Stimulated activated memory B cell treated with anti-CD40 and anti-IgM and Interleukin-4, amounts not matched to agents 10 μg/mL and 1 μg/mL and 100 μg/mL, for 72 hours (primary cell): ENCODE measurements around the gene DCLK1.

Experiments used
- ATAC-seq: fragments of 150-1000 bp; cut with Tn5 transposase; 2 replicates; pipeline ENCODE4 v1.10.0; 2021
- H3K27ac Mint-ChIP-seq: one replicate; pipeline ENCODE4 v1.8.0; 2022; ENCODE audit warnings: mild to moderate bottlenecking, mixed read lengths
- H3K27me3 Mint-ChIP-seq: one replicate; pipeline ENCODE4 v1.8.0; 2022; ENCODE audit warnings: mixed read lengths
- H3K36me3 Mint-ChIP-seq: one replicate; pipeline ENCODE4 v1.8.0; 2022; ENCODE audit warnings: mixed read lengths
- H3K4me1 Mint-ChIP-seq: one replicate; pipeline ENCODE4 v1.8.0; 2022; ENCODE audit warnings: mixed read lengths
- H3K4me3 Mint-ChIP-seq: one replicate; pipeline ENCODE4 v1.8.0; 2022; ENCODE audit warnings: mild to moderate bottlenecking, moderate library complexity, mixed read lengths
- H3K9me3 Mint-ChIP-seq: one replicate; pipeline ENCODE4 v1.8.0; 2022; ENCODE audit warnings: mixed read lengths

DCLK1 gene

GRCh38 chr13:35780613-35781012 lies 350.6 kb downstream of the DCLK1 start:
- no peak for ATAC-seq
- Mint-ChIP-seq H3K4me3 (no peak overlapping the region), H3K36me3 (no peaks in the 10 kb centered on the region), H3K27me3 (no peaks in the 10 kb centered on the region), H3K27ac (no peak overlapping the region), H3K4me1 (no peaks in the 10 kb centered on the region), H3K9me3 (no peaks in the 10 kb centered on the region)

GRCh38 chr13:35771898-35772297 lies 359.3 kb downstream of the DCLK1 start:
- Mint-ChIP-seq H3K4me3 (no peak overlapping the region), H3K9me3 (no peaks in the 10 kb centered on the region), H3K36me3 (no peaks in the 10 kb centered on the region), H3K4me1 (no peaks in the 10 kb centered on the region), H3K27ac (no peak overlapping the region), H3K27me3 (no peaks in the 10 kb centered on the region)
- ATAC-seq, result no peak

GRCh38 chr13:35770756-35771297 lies 360.4 kb downstream of the DCLK1 start:
- no peaks in the 10 kb centered on the region for H3K9me3 Mint-ChIP-seq
- ATAC-seq, result no peak
- H3K4me3 Mint-ChIP-seq, result no peak overlapping the region
- H3K27ac Mint-ChIP-seq, result no peak overlapping the region
- no peaks in the 10 kb centered on the region for H3K27me3 Mint-ChIP-seq
- no peaks in the 10 kb centered on the region for H3K4me1 Mint-ChIP-seq
- no peaks in the 10 kb centered on the region for H3K36me3 Mint-ChIP-seq

GRCh38 chr13:35769812-35770211 lies 361.4 kb downstream of the DCLK1 start:
- ATAC-seq, result no peak
- H3K27me3 Mint-ChIP-seq, result no peaks in the 10 kb centered on the region
- no peaks in the 10 kb centered on the region for H3K36me3 Mint-ChIP-seq
- no peaks in the 10 kb centered on the region for H3K4me1 Mint-ChIP-seq
- no peaks in the 10 kb centered on the region for H3K9me3 Mint-ChIP-seq
- H3K4me3 Mint-ChIP-seq, result no peak overlapping the region
- no peak overlapping the region for H3K27ac Mint-ChIP-seq

DNA sequence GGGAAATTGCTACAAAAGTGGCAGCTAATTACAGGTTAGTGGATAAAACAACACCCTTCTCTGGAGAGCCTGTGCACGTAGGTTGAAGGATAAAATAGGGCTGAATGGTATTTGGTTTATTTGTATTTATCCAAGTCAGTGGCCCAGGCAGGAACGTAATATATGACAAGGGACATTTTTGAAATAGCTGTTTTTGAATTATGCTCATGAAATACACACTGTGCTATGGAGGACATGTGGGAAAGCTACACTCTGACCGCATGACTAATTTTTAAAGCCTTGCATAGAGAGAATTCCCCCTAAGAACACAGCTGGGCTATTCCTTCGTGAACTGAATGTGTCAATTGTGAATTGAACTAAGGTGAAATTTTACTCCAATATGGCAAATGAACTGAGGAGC lies 362.6 kb downstream of the DCLK1 start:
- H3K36me3 Mint-ChIP-seq, result no peaks in the 10 kb centered on the region
- H3K27ac Mint-ChIP-seq, result no peak overlapping the region

DNA sequence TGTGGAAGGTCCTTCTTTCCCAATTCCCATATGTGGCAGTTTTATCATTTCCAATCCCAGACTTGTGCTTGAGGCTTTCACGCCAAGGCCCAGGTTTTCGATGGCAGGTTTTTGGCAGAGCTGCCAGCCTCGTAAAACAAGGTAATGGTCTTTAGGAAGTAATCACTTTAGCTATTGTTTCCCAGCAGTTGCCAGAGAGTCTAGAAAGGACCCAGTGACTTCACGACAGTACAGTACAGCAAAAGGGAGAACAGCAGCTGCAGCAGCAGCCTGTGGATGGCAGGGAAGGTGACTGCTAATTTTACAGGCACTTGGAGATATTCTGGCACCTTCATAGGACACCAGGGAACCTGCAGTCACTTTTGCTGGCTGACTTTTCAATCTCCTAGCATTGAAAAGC lies 363.1 kb downstream of the DCLK1 start:
- H3K27me3 Mint-ChIP-seq, result no peaks in the 10 kb centered on the region
- no peak for ATAC-seq

More for the DNA sequence above, 362.6 kb downstream of the DCLK1 start:
- Mint-ChIP-seq H3K4me1 (no peaks in the 10 kb centered on the region), H3K27me3 (no peaks in the 10 kb centered on the region), H3K9me3 (no peaks in the 10 kb centered on the region), H3K4me3 (no peak overlapping the region)
- ATAC-seq, result no peak

DNA sequence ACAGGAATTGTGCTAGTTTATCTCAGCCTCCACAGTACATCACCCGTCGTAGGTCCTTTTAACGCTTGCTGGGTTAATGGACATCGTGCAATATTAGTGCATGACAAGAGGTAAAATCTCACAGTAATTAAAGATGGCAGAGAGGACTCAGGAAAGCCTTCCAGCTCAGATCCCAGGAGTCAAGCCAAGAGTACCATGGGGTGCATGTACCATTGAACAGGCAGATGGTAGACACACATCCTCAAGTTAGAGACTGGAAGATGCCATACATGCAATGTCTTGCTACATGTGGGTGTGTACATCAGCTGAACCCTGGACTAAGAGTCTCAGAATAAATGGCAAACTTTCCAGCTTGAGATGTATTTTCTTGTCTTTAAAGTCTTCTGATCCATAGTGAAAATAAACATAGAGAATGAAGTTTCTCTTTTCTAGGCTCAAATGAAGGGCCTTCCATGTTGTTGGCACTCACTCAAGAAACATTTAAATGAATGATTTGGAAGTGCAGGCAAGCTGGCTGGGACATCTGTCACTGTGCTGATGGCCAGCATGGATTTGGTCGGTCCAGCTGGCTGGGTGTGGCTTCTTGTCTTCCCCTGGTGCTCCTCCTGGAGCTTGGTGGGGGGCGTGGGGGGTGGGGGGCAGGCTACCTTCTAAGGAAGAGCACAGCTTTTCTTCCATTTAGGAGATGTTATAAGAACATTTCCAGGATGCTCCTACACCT lies 363.8 kb downstream of the DCLK1 start:
- H3K4me3 Mint-ChIP-seq, result no peak overlapping the region
- no peaks in the 10 kb centered on the region for H3K27me3 Mint-ChIP-seq
- H3K27ac Mint-ChIP-seq, result no peak overlapping the region
- no peaks in the 10 kb centered on the region for H3K9me3 Mint-ChIP-seq
- no peak for ATAC-seq
- H3K4me1 Mint-ChIP-seq, result no peaks in the 10 kb centered on the region
- H3K36me3 Mint-ChIP-seq, result no peaks in the 10 kb centered on the region

More for the DNA sequence above, 363.1 kb downstream of the DCLK1 start:
- Mint-ChIP-seq H3K4me1 (no peaks in the 10 kb centered on the region), H3K27ac (no peak overlapping the region), H3K4me3 (no peak overlapping the region), H3K9me3 (no peaks in the 10 kb centered on the region), H3K36me3 (no peaks in the 10 kb centered on the region)

- Mint-ChIP-seq H3K4me1 (no peaks in the 10 kb centered on the region), H3K27me3 (no peaks in the 10 kb centered on the region), H3K36me3 (no peaks in the 10 kb centered on the region), H3K27ac (no peak overlapping the region), H3K4me3 (no peak overlapping the region), H3K9me3 (no peaks in the 10 kb centered on the region)
- ATAC-seq, result no peak
Observed at GRCh38 chr13:35766663-35767062, 364.5 kb downstream of the DCLK1 start.

DNA sequence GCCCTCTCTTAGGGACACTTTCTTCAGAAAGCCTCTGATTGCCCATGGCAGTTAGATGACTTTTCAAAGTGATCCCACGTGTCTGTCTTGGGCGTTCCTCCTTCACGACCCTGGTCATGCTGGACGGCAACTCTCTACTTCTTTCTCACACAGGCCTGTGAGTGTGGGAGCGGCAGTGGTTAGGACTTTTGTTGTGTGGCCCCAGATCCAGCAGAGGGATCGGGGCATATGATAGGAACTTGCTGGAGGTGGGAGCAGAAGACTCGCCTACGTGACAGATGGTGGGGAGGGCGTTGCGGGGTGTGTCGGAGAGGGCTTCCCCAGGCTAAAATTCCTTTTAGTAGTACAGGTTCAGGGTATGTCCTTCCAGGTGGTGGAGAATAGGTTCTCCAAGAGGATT lies 365.2 kb downstream of the DCLK1 start:
- no peak for ATAC-seq
- Mint-ChIP-seq H3K36me3 (no peaks in the 10 kb centered on the region), H3K4me3 (no peak overlapping the region), H3K4me1 (no peaks in the 10 kb centered on the region), H3K27ac (no peak overlapping the region), H3K27me3 (no peaks in the 10 kb centered on the region), H3K9me3 (no peaks in the 10 kb centered on the region)

GRCh38 chr13:35765366-35765765 lies 365.8 kb downstream of the DCLK1 start:
- H3K27ac Mint-ChIP-seq, result no peak overlapping the region
- H3K27me3 Mint-ChIP-seq, result no peaks in the 10 kb centered on the region
- ATAC-seq, result no peak
- no peaks in the 10 kb centered on the region for H3K36me3 Mint-ChIP-seq
- H3K9me3 Mint-ChIP-seq, result no peaks in the 10 kb centered on the region
- H3K4me1 Mint-ChIP-seq, result no peaks in the 10 kb centered on the region
- H3K4me3 Mint-ChIP-seq, result no peak overlapping the region

- H3K9me3 Mint-ChIP-seq, result peaks cover 2% of the 10 kb centered on the region
- no peaks in the 10 kb centered on the region for H3K36me3 Mint-ChIP-seq
- no peaks in the 10 kb centered on the region for H3K27me3 Mint-ChIP-seq
- no peak overlapping the region for H3K4me3 Mint-ChIP-seq
- peak; percentile 41 for ATAC-seq
- H3K27ac Mint-ChIP-seq, result no peak overlapping the region
- no peaks in the 10 kb centered on the region for H3K4me1 Mint-ChIP-seq
Observed at GRCh38 chr13:35764326-35765015, 366.7 kb downstream of the DCLK1 start.

- H3K36me3 Mint-ChIP-seq, result no peaks in the 10 kb centered on the region
- peaks cover 5% of the 10 kb centered on the region for H3K9me3 Mint-ChIP-seq
- no peaks in the 10 kb centered on the region for H3K27me3 Mint-ChIP-seq
- H3K27ac Mint-ChIP-seq, result no peak overlapping the region
- ATAC-seq, result no peak
- H3K4me3 Mint-ChIP-seq, result no peak overlapping the region
- H3K4me1 Mint-ChIP-seq, result no peaks in the 10 kb centered on the region
Observed at GRCh38 chr13:35763782-35764123, 367.4 kb downstream of the DCLK1 start.

DNA sequence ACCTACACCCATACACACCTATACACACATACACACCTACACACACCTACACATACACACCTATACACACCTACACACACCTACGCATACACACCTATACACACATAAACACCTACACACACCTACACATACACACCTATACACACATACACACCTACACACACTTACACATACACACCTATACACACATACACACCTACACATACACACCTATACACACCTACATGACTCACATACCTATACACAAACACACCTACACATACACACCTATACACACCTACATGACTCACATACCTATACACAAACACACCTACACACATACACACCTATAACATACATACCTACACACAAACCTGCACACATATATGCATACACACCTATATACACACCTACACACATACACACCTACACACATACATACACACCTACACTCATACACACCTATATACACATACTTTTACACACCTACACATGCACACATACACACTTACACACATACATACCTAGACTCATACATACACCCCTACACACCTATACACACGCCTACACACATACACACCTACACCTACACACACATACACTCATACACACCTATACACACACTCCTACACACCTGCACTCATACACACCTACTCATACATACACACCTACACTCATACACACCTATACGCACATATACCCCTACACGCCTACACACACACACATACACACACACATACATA lies 368.0 kb downstream of the DCLK1 start:
- ATAC-seq, result no peak

DNA sequence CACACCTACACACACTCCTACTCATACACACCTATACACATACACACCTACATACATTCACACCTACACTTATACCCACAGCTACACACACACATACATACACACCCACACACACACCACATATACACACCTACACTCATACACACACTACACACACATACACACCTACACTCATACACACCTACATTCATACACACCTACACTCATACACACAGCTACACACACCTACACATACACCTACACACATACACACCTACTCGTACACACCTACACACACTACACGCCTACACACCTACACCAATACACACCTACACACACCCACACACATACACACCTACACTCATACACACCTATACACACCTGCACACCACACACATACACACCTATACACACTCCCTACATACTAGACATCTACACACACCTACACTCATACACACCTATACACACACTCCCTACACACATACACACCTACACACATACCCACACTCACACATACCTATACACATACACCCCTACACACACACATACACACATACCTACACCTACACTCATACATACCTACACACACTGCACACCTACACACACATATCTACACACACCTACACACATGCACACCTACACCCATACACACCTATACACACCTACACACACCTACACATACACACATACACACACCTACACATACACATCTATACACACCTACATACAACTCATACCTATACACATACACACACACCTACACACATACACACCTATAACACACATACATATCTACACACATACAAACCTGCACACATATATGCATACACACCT lies 369.5 kb downstream of the DCLK1 start:
- Mint-ChIP-seq H3K27ac (no peak overlapping the region), H3K36me3 (no peaks in the 10 kb centered on the region), H3K9me3 (peaks cover 5% of the 10 kb centered on the region), H3K4me3 (no peak overlapping the region), H3K27me3 (no peaks in the 10 kb centered on the region), H3K4me1 (no peaks in the 10 kb centered on the region)
- no peak for ATAC-seq

More for the DNA sequence above, 368.0 kb downstream of the DCLK1 start:
- Mint-ChIP-seq H3K4me1 (no peaks in the 10 kb centered on the region), H3K9me3 (peaks cover 5% of the 10 kb centered on the region), H3K27me3 (no peaks in the 10 kb centered on the region), H3K4me3 (no peak overlapping the region), H3K27ac (no peak overlapping the region), H3K36me3 (no peaks in the 10 kb centered on the region)

DNA sequence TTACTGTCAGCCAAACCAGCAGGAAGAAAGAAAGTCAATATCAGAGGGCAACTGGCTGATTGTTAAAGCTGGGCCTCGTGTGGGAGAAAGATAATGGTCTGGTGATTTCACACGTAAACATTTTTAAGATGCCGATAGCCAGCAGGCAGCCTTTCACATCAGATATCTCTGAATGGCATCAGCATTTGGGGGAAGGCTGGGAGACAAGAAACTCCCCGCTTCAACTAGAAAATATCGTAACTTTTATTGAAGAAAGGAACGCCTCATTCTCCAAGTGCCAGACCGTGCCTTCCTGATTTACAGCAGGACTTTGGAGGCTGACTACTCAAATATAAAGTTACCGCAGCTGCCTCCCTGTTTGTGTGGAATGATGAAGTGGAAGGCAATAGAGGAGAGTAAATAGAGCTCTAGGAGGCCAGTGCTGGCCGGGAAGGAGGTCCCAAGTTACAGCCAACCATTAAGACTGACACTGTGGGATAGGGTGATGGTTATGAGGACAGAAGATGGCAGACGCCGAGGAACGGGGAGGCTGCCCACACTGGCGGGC lies 370.4 kb downstream of the DCLK1 start:
- H3K4me1 Mint-ChIP-seq, result no peaks in the 10 kb centered on the region
- ATAC-seq, result no peak
- H3K9me3 Mint-ChIP-seq, result peaks cover 5% of the 10 kb centered on the region
- H3K4me3 Mint-ChIP-seq, result no peak overlapping the region
- H3K27ac Mint-ChIP-seq, result no peak overlapping the region
- H3K27me3 Mint-ChIP-seq, result no peaks in the 10 kb centered on the region
- H3K36me3 Mint-ChIP-seq, result no peaks in the 10 kb centered on the region
